ENCODE data around the gene PTPRB. TPM values are rescaled to one million over a fixed set of nuclear protein-coding genes. Genes with fewer than 3 reads are reported as not detected.

The PTPRB gene
- total and polyA plus RNA-seq, 12 donors = 8.0 to 46.3 (median 28.4) TPM

DNA sequence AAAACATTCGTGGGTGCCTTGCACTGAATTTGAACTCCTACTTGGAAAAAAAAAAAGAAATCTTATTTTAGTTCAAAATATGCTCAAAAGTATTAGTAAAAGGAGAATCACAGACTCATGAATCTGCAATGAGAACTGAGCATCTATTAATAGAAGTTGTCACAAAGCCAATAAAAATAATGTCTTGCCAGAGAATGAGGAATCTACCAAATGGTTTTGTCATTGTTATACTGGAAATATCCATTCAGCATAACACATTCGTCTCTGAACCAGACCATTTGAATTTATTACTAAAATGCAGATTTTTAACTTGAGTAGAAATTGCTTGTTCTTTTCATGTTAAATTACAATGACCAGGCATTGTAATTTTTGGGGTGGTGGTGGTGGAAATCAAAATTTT, 11.6 kb upstream of the PTPRB start:
- Histone ChIP-seq H3K27ac (peak overlapping the region in 1 of 5 donors; percentile 3), H3K4me1 (replicated peaks in 1 of 2) (peaks cover 8 to 15% of the 10 kb centered on the region in 2 donors), H3K36me3 (replicated peaks in 1 of 2) (no peaks in the 10 kb centered on the region), H3K27me3 (no peaks in the 10 kb centered on the region), H3K4me3 (no peak overlapping the region), H3K9me3 (replicated peaks in 1 of 3) (no peaks in the 10 kb centered on the region)
- intact Hi-C loops (cut with DNase I) = no loop called here
- 22 to 46% (median 27%) methylated on average over 2 of the region's 2 CpGs for WGBS, 4 donors
- TF ChIP-seq, protein P1, sequence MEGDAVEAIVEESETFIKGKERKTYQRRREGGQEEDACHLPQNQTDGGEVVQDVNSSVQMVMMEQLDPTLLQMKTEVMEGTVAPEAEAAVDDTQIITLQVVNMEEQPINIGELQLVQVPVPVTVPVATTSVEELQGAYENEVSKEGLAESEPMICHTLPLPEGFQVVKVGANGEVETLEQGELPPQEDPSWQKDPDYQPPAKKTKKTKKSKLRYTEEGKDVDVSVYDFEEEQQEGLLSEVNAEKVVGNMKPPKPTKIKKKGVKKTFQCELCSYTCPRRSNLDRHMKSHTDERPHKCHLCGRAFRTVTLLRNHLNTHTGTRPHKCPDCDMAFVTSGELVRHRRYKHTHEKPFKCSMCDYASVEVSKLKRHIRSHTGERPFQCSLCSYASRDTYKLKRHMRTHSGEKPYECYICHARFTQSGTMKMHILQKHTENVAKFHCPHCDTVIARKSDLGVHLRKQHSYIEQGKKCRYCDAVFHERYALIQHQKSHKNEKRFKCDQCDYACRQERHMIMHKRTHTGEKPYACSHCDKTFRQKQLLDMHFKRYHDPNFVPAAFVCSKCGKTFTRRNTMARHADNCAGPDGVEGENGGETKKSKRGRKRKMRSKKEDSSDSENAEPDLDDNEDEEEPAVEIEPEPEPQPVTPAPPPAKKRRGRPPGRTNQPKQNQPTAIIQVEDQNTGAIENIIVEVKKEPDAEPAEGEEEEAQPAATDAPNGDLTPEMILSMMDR (IDR thresholded peaks at IDR 0.05) = no peak
- TF ChIP-seq POLR2A (IDR thresholded peaks at IDR 0.05) = no peak
- no peak for DNase-seq

DNA sequence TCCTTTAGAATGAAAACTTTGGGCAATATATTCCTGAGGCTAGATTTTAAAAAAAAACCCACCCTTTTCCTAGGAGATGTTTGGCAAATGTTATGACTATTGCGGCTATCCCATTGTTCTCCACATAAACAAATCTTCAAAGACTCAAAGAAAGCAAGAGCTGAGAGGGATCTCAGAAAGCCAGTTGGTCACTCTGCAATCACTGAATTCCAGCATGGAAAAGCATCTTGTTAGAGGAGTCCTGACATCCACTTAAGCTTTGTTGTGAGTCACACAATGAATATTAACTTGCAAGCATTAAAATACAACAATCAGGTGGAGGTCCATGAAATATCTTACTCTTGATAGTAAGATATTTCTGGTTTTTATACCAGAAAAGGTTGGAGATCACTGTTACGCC, 11.0 kb upstream of the PTPRB start:
- no peak overlapping the region for H3K4me3 ChIP-seq
- no peak for TF ChIP-seq POLR2A (IDR thresholded peaks at IDR 0.05)
- TF ChIP-seq, protein P1 (IDR thresholded peaks at IDR 0.05) = no peak
- DNase-seq = no peak
- no peaks in the 10 kb centered on the region for H3K27me3 ChIP-seq
- H3K9me3 ChIP-seq (replicated peaks in 1 of 3) = no peaks in the 10 kb centered on the region
- WGBS, 4 donors = 83 to 93% (median 89%) methylated on average over 2 of the region's 2 CpGs
- intact Hi-C loops (cut with DNase I) = no loop called here
- H3K36me3 ChIP-seq (replicated peaks in 1 of 2) = no peaks in the 10 kb centered on the region
- H3K4me1 ChIP-seq (replicated peaks in 1 of 2) = peaks cover 8 to 15% of the 10 kb centered on the region in 2 donors
- H3K27ac ChIP-seq = peak overlapping the region in 1 of 5 donors; percentile 47

DNA sequence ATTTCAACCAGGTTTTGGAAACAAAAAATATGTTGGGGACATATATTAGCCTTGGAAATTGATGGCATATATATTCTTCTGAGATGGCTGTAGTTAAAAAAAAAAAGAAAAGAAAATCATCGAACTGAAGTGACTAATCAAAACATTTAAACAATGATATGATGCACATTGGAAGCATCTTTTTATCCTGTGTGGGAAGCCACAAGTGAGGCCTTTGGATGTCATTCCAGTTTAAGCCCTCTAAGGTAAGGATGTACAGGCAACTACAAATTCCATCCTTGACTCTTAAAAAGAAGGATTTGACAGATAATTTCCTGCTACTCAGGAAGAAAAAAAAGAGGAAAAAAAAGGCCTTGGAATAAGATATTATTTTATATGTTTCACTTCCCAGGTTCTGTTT, 9.6 kb upstream of the PTPRB start:
- Histone ChIP-seq H3K4me3 (no peak overlapping the region), H3K27ac (no peak overlapping the region), H3K9me3 (replicated peaks in 1 of 3) (no peaks in the 10 kb centered on the region), H3K36me3 (replicated peaks in 1 of 2) (no peaks in the 10 kb centered on the region), H3K4me1 (replicated peaks in 1 of 2) (peaks cover 8 to 15% of the 10 kb centered on the region in 2 donors), H3K27me3 (no peaks in the 10 kb centered on the region)
- no peak for TF ChIP-seq POLR2A (IDR thresholded peaks at IDR 0.05)
- TF ChIP-seq, protein P1 (IDR thresholded peaks at IDR 0.05) = no peak
- 55 to 74% (median 57%) methylated on average over 1 of the region's 1 CpG for WGBS, 4 donors
- intact Hi-C loops (cut with DNase I) = no loop called here
- no peak for DNase-seq

DNA sequence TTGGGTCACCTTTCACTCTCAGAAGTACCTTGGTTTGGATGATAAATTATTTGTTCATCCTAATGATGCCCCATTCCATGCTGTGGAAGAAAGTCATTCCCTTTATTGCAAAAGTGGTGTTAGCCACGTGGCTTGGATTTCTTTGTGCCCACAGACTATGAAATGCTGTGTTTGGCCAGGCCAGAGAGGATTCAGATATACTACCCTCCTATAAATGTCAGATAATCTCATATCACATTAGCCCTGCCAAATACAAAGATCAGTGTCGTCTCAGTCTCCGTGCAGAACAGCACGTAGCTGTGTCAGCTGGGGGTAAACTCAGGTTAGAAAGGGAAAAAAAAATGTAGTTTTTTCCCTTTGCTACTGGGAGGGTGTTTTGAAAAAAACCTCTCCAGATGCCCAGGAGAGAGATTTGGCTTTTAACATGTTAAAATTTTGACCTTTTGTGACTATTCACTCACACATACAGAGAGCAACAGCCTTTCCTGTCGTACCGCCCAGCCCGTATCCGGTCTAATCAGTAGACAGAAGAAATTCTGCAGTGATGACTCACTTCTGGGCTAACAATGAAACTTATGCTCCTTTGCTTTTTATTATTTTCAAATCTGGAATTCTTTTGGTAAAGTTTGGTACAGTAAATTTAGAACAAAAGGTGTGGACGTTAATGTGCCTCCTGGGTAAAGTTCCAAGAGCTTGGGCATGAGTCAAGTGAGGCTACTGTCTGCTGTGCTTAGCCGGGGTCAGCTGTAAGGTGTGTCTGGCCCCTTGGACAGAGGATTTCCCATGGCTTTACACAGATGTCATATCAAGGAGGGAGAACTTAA, 8.5 kb upstream of the PTPRB start:
- 9 to 14% (median 12%) methylated on average over 10 of the region's 10 CpGs for WGBS, 4 donors
- no peaks in the 10 kb centered on the region for H3K36me3 ChIP-seq (replicated peaks in 1 of 2)
- intact Hi-C loops (cut with DNase I) = no loop called here
- H3K9me3 ChIP-seq (replicated peaks in 1 of 3) = no peaks in the 10 kb centered on the region
- TF ChIP-seq, protein P1 (IDR thresholded peaks at IDR 0.05) = no peak
- no peak for TF ChIP-seq POLR2A (IDR thresholded peaks at IDR 0.05)
- peak overlapping the region in 1 of 4 donors; percentile 33 for H3K4me3 ChIP-seq
- H3K27me3 ChIP-seq = no peaks in the 10 kb centered on the region
- peaks cover 8 to 15% of the 10 kb centered on the region in 2 donors for H3K4me1 ChIP-seq (replicated peaks in 1 of 2)
- H3K27ac ChIP-seq = peak overlapping the region in 2 of 5 donors; percentile 26 to 45
- DNase-seq = peak; percentile 35 to 90 (median 77)

All from adrenal gland (tissue), 12 donors.